ENCODE results near the gene KRTAP10-2. TPM values are rescaled to one million over a fixed set of nuclear protein-coding genes. Genes with fewer than 3 reads are reported as not detected.
"Not testable (repeated sequence)": the region's sequence is repeated elsewhere in the genome, so short reads cannot be mapped to it uniquely, and the experiment has no call there.

KRTAP10-2 gene
- not detected for polyA plus RNA-seq (2012; ENCODE audit: low read depth, missing spikeins)

- FAIRE-seq (no peak), DNase-seq (ENCODE audit: insufficient read length, low spot score) (no peak)
- TF ChIP-seq TAF1 (IDR thresholded peaks at IDR 0.05; ENCODE audit: low read depth, low read length) = no peak
- no peak for TF ChIP-seq POLR2A (IDR thresholded peaks at IDR 0.05; ENCODE audit: low read depth, low read length)
- TF ChIP-seq PAX5 (IDR thresholded peaks at IDR 0.05; ENCODE audit: insufficient read depth, low read length, severe bottlenecking) = no peak
- TF ChIP-seq POLR2AphosphoS5 (IDR thresholded peaks at IDR 0.05; ENCODE audit: low read depth, low read length) = no peak
- no peak for TF ChIP-seq POU2F2 (IDR thresholded peaks at IDR 0.05; ENCODE audit: low read depth, low read length)
- TF ChIP-seq SPI1 (IDR thresholded peaks at IDR 0.05; ENCODE audit: low read depth, low read length) = no peak
Observed at GRCh38 chr21:44551340-44551961, at the start of gene KRTAP10-2. TSS of gene KRTAP10-2 (minus strand) at chr21:44551505. CDS start at chr21:44551458, 47 bp downstream.

GRCh38 chr21:44601091-44601490 is 49.8 kb upstream of the KRTAP10-2 start:
- not testable (repeated sequence) for DNase-seq (ENCODE audit: insufficient read length, low spot score); FAIRE-seq

- FAIRE-seq; DNase-seq (ENCODE audit: insufficient read length, low spot score): not testable (repeated sequence)
Observed at GRCh38 chr21:44600118-44600978, 49.0 kb upstream of the KRTAP10-2 start, which contains the start of gene KRTAP10-7. TSS of gene KRTAP10-7 (plus strand) at chr21:44600597. CDS start at chr21:44600622, 25 bp downstream.

GRCh38 chr21:44599264-44600029 is 48.1 kb upstream of the KRTAP10-2 start:
- TF ChIP-seq POU2F2 (IDR thresholded peaks at IDR 0.05; ENCODE audit: low read depth, low read length) = no peak
- no peak for TF ChIP-seq POLR2A (IDR thresholded peaks at IDR 0.05; ENCODE audit: low read depth, low read length)
- TF ChIP-seq SPI1 (IDR thresholded peaks at IDR 0.05; ENCODE audit: low read depth, low read length) = no peak
- TF ChIP-seq POLR2AphosphoS5 (IDR thresholded peaks at IDR 0.05; ENCODE audit: low read depth, low read length) = no peak
- no peak for FAIRE-seq

GRCh38 chr21:44598061-44598460 is 46.8 kb upstream of the KRTAP10-2 start:
- FAIRE-seq (no peak), DNase-seq (ENCODE audit: insufficient read length, low spot score) (no peak)
- TF ChIP-seq PAX5 (IDR thresholded peaks at IDR 0.05; ENCODE audit: insufficient read depth, low read length, severe bottlenecking) (no peak), SPI1 (IDR thresholded peaks at IDR 0.05; ENCODE audit: low read depth, low read length) (no peak), POLR2AphosphoS5 (IDR thresholded peaks at IDR 0.05; ENCODE audit: low read depth, low read length) (no peak), TAF1 (IDR thresholded peaks at IDR 0.05; ENCODE audit: low read depth, low read length) (no peak), POU2F2 (IDR thresholded peaks at IDR 0.05; ENCODE audit: low read depth, low read length) (no peak), POLR2A (IDR thresholded peaks at IDR 0.05; ENCODE audit: low read depth, low read length) (no peak)

More at GRCh38 chr21:44599264-44600029, 48.1 kb upstream of the KRTAP10-2 start:
- DNase-seq (ENCODE audit: insufficient read length, low spot score) = no peak

- FAIRE-seq (no peak), DNase-seq (ENCODE audit: insufficient read length, low spot score) (no peak)
- TF ChIP-seq POU2F2 (IDR thresholded peaks at IDR 0.05; ENCODE audit: low read depth, low read length) (no peak), TAF1 (IDR thresholded peaks at IDR 0.05; ENCODE audit: low read depth, low read length) (no peak), POLR2AphosphoS5 (IDR thresholded peaks at IDR 0.05; ENCODE audit: low read depth, low read length) (no peak), POLR2A (IDR thresholded peaks at IDR 0.05; ENCODE audit: low read depth, low read length) (no peak), SPI1 (IDR thresholded peaks at IDR 0.05; ENCODE audit: low read depth, low read length) (no peak), PAX5 (IDR thresholded peaks at IDR 0.05; ENCODE audit: insufficient read depth, low read length, severe bottlenecking) (no peak)
Observed at GRCh38 chr21:44596068-44596725, 44.9 kb upstream of the KRTAP10-2 start.

- FAIRE-seq (no peak), DNase-seq (ENCODE audit: insufficient read length, low spot score) (no peak)
Observed at GRCh38 chr21:44595524-44595923, 44.2 kb upstream of the KRTAP10-2 start.

GRCh38 chr21:44594406-44594916 is 43.2 kb upstream of the KRTAP10-2 start:
- FAIRE-seq (no peak), DNase-seq (ENCODE audit: insufficient read length, low spot score) (no peak)

More at GRCh38 chr21:44595524-44595923, 44.2 kb upstream of the KRTAP10-2 start:
- no peak for TF ChIP-seq POLR2AphosphoS5 (IDR thresholded peaks at IDR 0.05; ENCODE audit: low read depth, low read length)
- TF ChIP-seq POLR2A (IDR thresholded peaks at IDR 0.05; ENCODE audit: low read depth, low read length) = no peak
- TF ChIP-seq SPI1 (IDR thresholded peaks at IDR 0.05; ENCODE audit: low read depth, low read length) = no peak
- TF ChIP-seq TAF1 (IDR thresholded peaks at IDR 0.05; ENCODE audit: low read depth, low read length) = no peak
- no peak for TF ChIP-seq PAX5 (IDR thresholded peaks at IDR 0.05; ENCODE audit: insufficient read depth, low read length, severe bottlenecking)
- no peak for TF ChIP-seq POU2F2 (IDR thresholded peaks at IDR 0.05; ENCODE audit: low read depth, low read length)

More at GRCh38 chr21:44594406-44594916, 43.2 kb upstream of the KRTAP10-2 start:
- TF ChIP-seq SPI1 (IDR thresholded peaks at IDR 0.05; ENCODE audit: low read depth, low read length) = no peak
- no peak for TF ChIP-seq POLR2AphosphoS5 (IDR thresholded peaks at IDR 0.05; ENCODE audit: low read depth, low read length)
- no peak for TF ChIP-seq POLR2A (IDR thresholded peaks at IDR 0.05; ENCODE audit: low read depth, low read length)
- no peak for TF ChIP-seq PAX5 (IDR thresholded peaks at IDR 0.05; ENCODE audit: insufficient read depth, low read length, severe bottlenecking)
- no peak for TF ChIP-seq POU2F2 (IDR thresholded peaks at IDR 0.05; ENCODE audit: low read depth, low read length)
- TF ChIP-seq TAF1 (IDR thresholded peaks at IDR 0.05; ENCODE audit: low read depth, low read length) = no peak

All from GM12891 (cell line).